Sigmoid colon (tissue), 7 donors: ENCODE data around the gene STX7. TPM values are rescaled to one million over a fixed set of nuclear protein-coding genes. Genes with fewer than 3 reads are reported as not detected.

Source experiments
- DNase-seq: peaks from one replicate; pipeline ENCODE4 v3.0.0-alpha.2; 2019
- H3K27ac ChIP-seq, 4 donors: fragments of 200-600 bp; sonication (generic); one replicate each; pipeline ENCODE4 v1.5.1; 2016 to 2019; ENCODE audit warnings: mild to moderate bottlenecking in 1 of 4
- H3K27me3 ChIP-seq, 3 donors: fragments of 200-600 bp; sonication (generic); one replicate each; pipeline ENCODE4 v1.5.1; 2019; ENCODE audit warnings: mild to moderate bottlenecking in 1 of 3
- H3K36me3 ChIP-seq, 4 donors: fragments of 200-600 bp; sonication (generic); one replicate each; pipeline ENCODE4 v1.5.1; 2016 to 2019
- H3K4me1 ChIP-seq, 4 donors: fragments of 200-600 bp; sonication (generic); one replicate each; pipeline ENCODE4 v1.5.1; 2017 to 2019
- H3K4me3 ChIP-seq, 4 donors: fragments of 200-600 bp; sonication (generic); one replicate each; pipeline ENCODE4 v1.5.1; 2017 to 2019; ENCODE audit warnings: mild to moderate bottlenecking in 2 of 4, moderate library complexity in 1 of 4
- H3K9me3 ChIP-seq, 4 donors: fragments of 200-600 bp in 3 of 4; sonication (generic) in 3 of 4; one replicate each; pipeline versions ENCODE4 v1.5.1 to v1.6.1; 2013 to 2019
- CTCF ChIP-seq, 4 experiments: fragments of 450-650 bp in 3 of 4; fragments of 200-600 bp in 1 of 4; IDR thresholded peaks; one replicate each; pipeline ENCODE4 v1.5.1; 2016 to 2019; ENCODE audit warnings: antibody characterized with exemption in 4 of 4, mild to moderate bottlenecking in 3 of 4, moderate library complexity in 2 of 4
- EP300 ChIP-seq, 4 donors: sonication (generic); formaldehyde crosslinking; IDR thresholded peaks; one replicate each; pipeline ENCODE4 v1.6.1; 2017; ENCODE audit warnings: antibody characterized with exemption in 4 of 4
- POLR2A ChIP-seq, 2 donors: fragments of 450-650 bp; IDR thresholded peaks; one replicate each; pipeline ENCODE4 v1.6.1; 2016; ENCODE audit warnings: antibody characterized with exemption in 2 of 2, mild to moderate bottlenecking in 2 of 2, moderate library complexity in 2 of 2
- POLR2AphosphoS5 ChIP-seq, 4 donors: sonication (generic); formaldehyde crosslinking; IDR thresholded peaks; one replicate each; pipeline ENCODE4 v1.6.1; 2017; ENCODE audit warnings: antibody characterized with exemption in 4 of 4
- WGBS, 2 donors: extraction: QIAGEN DNeasy Blood & Tissue Kit; methylation state at CpG; one replicate each; pipeline ENCODE4 v1.1.7; 2013; 5-methylcytosine and 5-hydroxymethylcytosine counted together
- intact Hi-C: fragments of 100-400 bp; cut with DNase I; formaldehyde crosslinking; loops from one replicate; pipeline ENCODE4 v1.15.1; 2023
- polyA plus RNA-seq, 3 donors: library from polyadenylated mRNA; stranded (reverse); fragments of 200-250 nt; gene quantifications; one replicate each; pipeline ENCODE4 v1.2.3, GENCODE V29; 2013
- total RNA-seq, 4 donors: library from RNA; depleted of rRNA; stranded (reverse); fragments of >200 nt; gene quantifications; one replicate each; pipeline ENCODE4 v1.1.0, GENCODE V29; 2016
- donor health status: healthy with polysubstance abuse.
- donor health status: Bipolar disorder and iron deficiency.
- donor health status: healthy.

The STX7 gene
- total and polyA plus RNA-seq, 7 donors: 27.1 to 72.5 (median 44.6) TPM

GRCh38 chr6:132458887-132459604, 53.9 kb downstream of the STX7 start:
- H3K9me3 ChIP-seq: no peaks in the 10 kb centered on the region
- TF ChIP-seq POLR2A (IDR thresholded peaks at IDR 0.05): no peak
- no peak for TF ChIP-seq CTCF (IDR thresholded peaks at IDR 0.05)
- TF ChIP-seq POLR2AphosphoS5 (IDR thresholded peaks at IDR 0.05): no peak
- TF ChIP-seq EP300 (IDR thresholded peaks at IDR 0.05): no peak
- H3K36me3 ChIP-seq: peaks cover 11 to 88% (median 33%) of the 10 kb centered on the region in 4 donors
- no peak for DNase-seq
- H3K27ac ChIP-seq: no peak overlapping the region
- H3K4me3 ChIP-seq: no peak overlapping the region
- H3K4me1 ChIP-seq: no peaks in the 10 kb centered on the region
- H3K27me3 ChIP-seq: no peaks in the 10 kb centered on the region
- intact Hi-C loops: no loop called here
- WGBS, 2 donors: 95 to 97% methylated on average over 6 of the region's 6 CpGs

DNA sequence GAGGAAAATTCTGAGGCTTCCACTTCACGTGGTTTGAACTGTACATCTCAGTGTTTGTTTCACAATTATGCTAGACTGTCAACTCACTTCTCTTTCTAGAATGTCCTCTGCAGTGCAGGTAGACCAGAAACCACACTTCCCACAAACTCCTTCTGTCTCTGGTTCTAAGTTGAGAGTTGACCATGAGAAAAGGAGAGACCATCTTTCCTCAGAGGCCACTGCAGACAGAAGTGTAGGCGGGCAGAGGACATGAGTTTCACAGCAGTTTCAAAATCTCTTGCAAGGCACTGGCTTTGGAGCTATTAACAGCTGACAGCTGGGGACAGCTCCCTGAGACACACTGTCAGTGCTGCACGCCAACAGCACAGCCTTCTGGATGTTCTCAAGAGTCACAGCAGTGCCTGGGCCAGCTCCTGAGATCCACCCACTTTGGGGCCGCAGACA, 56.2 kb downstream of the STX7 start:
- DNase-seq: peak; percentile 68
- H3K4me3 ChIP-seq: no peak overlapping the region
- no peaks in the 10 kb centered on the region for H3K9me3 ChIP-seq
- peaks cover 6 to 65% (median 11%) of the 10 kb centered on the region in 4 donors for H3K36me3 ChIP-seq
- no peaks in the 10 kb centered on the region for H3K4me1 ChIP-seq
- 75 to 88% methylated on average over 4 of the region's 4 CpGs for WGBS, 2 donors
- TF ChIP-seq POLR2A (IDR thresholded peaks at IDR 0.05) (no peak), CTCF (IDR thresholded peaks at IDR 0.05) (no peak), POLR2AphosphoS5 (IDR thresholded peaks at IDR 0.05) (peak in 1 of 4 donors; percentile 20), EP300 (IDR thresholded peaks at IDR 0.05) (no peak)
- no peak overlapping the region for H3K27ac ChIP-seq
- intact Hi-C loops: no loop called here
- H3K27me3 ChIP-seq: no peaks in the 10 kb centered on the region

DNA sequence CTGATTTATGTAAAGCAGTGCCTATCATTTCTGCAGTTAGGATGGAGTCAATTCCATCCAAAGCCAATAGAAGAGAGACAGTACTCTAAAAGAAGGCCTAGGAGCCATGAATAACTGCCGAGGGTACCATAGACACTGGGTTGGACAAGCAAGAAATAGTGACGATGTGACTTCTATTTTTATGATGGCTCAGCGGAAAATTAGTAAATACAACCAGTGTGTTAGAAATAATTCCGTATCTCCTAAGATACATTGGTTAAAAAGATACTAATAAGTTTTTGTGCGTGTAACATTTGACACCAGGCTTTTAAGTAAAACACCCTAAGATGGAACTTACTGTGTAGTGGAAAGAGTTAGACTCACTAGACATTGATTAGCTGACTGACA, 66.1 kb downstream of the STX7 start:
- no peak for DNase-seq
- intact Hi-C loops: no loop called here
- H3K27ac ChIP-seq: no peak overlapping the region
- no peaks in the 10 kb centered on the region for H3K9me3 ChIP-seq
- no peaks in the 10 kb centered on the region for H3K27me3 ChIP-seq
- TF ChIP-seq EP300 (IDR thresholded peaks at IDR 0.05): no peak
- TF ChIP-seq POLR2AphosphoS5 (IDR thresholded peaks at IDR 0.05): no peak
- no peak for TF ChIP-seq POLR2A (IDR thresholded peaks at IDR 0.05)
- no peaks in the 10 kb centered on the region for H3K4me1 ChIP-seq
- 96 to 97% methylated on average over 5 of the region's 5 CpGs for WGBS, 2 donors
- no peaks in the 10 kb centered on the region for H3K36me3 ChIP-seq
- no peak overlapping the region for H3K4me3 ChIP-seq

DNA sequence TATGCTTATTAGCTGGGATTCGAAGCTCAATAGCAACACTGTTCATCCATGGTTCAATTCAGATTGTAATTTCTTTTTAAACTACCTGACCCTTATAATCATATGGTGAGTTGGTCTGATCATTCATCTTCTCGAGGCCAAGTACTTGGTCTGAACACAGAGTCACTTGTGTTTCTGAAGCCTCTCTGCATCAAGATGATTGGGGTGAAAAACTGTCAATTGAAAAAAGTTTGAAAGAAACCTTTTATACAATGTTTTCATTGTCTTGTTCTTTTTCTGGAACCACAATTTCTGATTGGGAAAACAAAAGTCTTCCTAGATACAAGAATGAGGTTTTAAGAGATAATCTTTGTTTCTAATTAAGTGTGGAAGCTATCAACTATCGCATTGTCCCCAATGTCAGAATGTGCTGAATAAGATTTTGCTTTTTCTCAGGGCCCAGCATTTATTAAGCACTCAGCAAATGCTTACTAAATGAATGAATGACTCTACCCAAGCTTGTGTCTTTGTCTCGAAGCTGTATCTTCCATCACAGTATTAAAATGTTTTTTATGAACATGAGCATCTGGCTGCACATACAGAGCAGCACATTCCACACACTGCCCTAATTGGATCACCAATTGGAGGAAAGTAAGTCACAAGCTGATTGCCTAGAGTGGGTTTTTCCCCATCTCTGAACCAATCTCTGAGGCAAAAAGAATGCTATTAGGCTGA, 66.6 kb downstream of the STX7 start:
- no peaks in the 10 kb centered on the region for H3K36me3 ChIP-seq
- 91 to 92% methylated on average over 4 of the region's 4 CpGs for WGBS, 2 donors

More for the DNA sequence above, 66.6 kb downstream of the STX7 start:
- Histone ChIP-seq H3K27ac (no peak overlapping the region), H3K4me1 (no peaks in the 10 kb centered on the region), H3K27me3 (no peaks in the 10 kb centered on the region), H3K4me3 (no peak overlapping the region), H3K9me3 (no peaks in the 10 kb centered on the region)
- DNase-seq: no peak
- intact Hi-C loops: no loop called here
- TF ChIP-seq EP300 (IDR thresholded peaks at IDR 0.05) (no peak), POLR2A (IDR thresholded peaks at IDR 0.05) (no peak), POLR2AphosphoS5 (IDR thresholded peaks at IDR 0.05) (no peak), CTCF (IDR thresholded peaks at IDR 0.05) (no peak)
